ENCODE results near the gene CUX1.
"Not testable (repeated sequence)": the region's sequence is repeated elsewhere in the genome, so short reads cannot be mapped to it uniquely, and the experiment has no call there.

The CUX1 gene

DNA sequence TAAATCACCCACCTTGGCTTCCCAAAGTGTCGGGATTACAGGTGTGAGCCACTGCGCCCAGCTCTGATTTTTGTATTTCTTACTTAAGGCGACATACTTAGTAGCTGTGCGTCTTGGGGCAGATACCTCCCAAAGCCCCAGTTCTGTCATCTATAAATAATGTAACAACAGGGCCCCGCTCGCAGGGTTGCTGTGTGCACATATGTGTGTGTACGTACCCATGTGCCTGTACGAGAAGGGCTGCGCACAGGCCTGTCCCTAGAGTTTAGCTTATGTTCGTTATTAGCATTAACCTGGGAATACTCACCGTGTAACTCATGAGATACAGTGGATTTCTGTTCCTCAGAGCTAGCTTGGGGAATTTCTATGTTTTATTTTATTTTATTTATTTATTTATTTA lies 103.6 kb downstream of the CUX1 start:
- no peak overlapping the region for H3K4me3 ChIP-seq (replicated peaks in 1 of 2; ENCODE audit: low read depth in 2 of 2, low read length in 2 of 2)
- DNase-seq (ENCODE audit: low read depth in 2 of 2), result no peak
- TF ChIP-seq, protein P1, sequence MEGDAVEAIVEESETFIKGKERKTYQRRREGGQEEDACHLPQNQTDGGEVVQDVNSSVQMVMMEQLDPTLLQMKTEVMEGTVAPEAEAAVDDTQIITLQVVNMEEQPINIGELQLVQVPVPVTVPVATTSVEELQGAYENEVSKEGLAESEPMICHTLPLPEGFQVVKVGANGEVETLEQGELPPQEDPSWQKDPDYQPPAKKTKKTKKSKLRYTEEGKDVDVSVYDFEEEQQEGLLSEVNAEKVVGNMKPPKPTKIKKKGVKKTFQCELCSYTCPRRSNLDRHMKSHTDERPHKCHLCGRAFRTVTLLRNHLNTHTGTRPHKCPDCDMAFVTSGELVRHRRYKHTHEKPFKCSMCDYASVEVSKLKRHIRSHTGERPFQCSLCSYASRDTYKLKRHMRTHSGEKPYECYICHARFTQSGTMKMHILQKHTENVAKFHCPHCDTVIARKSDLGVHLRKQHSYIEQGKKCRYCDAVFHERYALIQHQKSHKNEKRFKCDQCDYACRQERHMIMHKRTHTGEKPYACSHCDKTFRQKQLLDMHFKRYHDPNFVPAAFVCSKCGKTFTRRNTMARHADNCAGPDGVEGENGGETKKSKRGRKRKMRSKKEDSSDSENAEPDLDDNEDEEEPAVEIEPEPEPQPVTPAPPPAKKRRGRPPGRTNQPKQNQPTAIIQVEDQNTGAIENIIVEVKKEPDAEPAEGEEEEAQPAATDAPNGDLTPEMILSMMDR (IDR thresholded peaks at IDR 0.05; ENCODE audit: low read depth, low read length), result no peak

GRCh38 chr7:101921546-101922489 lies 104.4 kb downstream of the CUX1 start:
- not testable (repeated sequence) for H3K4me3 ChIP-seq (replicated peaks in 1 of 2; ENCODE audit: low read depth in 2 of 2, low read length in 2 of 2)
- peak; percentile 39 to 71 for DNase-seq (ENCODE audit: low read depth in 2 of 2)

DNA sequence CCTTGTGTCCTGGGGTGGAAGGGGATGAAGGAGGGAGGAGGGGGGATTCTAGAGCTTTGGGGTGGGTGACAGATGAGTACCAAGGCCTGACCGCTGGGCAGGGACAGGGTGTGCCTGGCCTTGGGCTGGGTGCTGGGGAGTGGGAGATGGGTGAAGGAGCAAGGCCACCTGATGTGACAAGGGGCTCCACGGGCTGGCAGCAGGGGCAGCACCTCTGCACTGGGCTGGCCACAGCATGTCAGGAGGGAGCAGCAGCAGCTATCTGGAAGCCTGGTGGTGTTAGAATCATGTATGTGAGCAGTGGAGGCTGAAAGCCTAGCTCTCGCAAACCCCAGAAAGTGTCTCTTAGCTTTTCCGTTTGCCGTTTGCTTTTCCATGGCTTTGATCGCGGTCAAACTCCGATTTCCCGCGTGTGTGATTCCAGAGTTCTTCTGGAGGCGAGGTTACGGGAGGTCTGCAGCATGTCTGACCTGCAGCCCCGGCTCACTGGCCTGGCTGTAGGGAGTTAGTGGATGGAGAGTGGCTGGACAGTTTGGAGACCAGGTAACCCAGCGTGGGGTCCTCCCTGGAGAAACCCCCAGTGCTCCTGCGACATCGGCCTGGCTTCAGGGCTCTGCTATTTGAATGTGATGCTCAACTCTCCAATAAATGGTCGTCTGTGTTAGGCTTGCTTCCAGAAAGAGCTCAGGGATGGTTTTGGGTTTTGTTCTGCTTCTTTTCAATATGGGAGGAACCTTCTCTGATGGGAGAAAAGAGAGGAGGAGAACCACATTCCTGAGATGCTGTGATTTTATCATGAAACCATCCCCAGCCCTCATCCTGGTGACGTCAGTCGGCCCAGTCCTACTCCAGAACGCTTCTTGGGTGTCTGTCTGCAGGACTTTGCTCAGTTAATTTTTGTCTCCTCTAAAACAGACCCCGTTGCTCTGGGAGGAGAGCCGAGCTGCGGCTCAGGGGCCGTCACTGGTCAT lies 105.5 kb downstream of the CUX1 start:
- TF ChIP-seq, protein P1 (IDR thresholded peaks at IDR 0.05; ENCODE audit: low read depth, low read length), result no peak
- DNase-seq (ENCODE audit: low read depth in 2 of 2), result peak; percentile 52 to 58

DNA sequence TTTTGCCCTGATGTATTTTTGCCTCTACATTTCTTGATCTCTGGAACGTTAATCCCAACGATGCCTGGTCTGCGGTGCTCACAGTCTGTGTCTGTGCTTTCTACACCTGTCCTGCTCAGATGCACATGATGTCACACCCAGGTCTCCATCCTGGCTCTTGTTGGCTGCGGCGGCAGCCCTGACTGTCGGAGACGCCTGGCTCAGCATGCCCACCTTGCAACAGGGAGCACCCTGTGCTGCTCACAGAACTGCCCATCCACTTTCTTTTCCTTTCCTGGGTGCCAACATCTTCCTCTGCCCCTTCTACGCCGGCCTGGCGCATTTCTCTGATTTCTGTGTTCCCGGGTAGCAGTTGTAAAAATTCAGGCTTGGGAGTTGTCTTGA lies 106.2 kb downstream of the CUX1 start:
- no peak overlapping the region for H3K4me3 ChIP-seq (replicated peaks in 1 of 2; ENCODE audit: low read depth in 2 of 2, low read length in 2 of 2)
- DNase-seq (ENCODE audit: low read depth in 2 of 2), result no peak
- TF ChIP-seq, protein P1 (IDR thresholded peaks at IDR 0.05; ENCODE audit: low read depth, low read length), result no peak

More for the DNA sequence above, 105.5 kb downstream of the CUX1 start:
- H3K4me3 ChIP-seq (replicated peaks in 1 of 2; ENCODE audit: low read depth in 2 of 2, low read length in 2 of 2), result no peak overlapping the region

DNA sequence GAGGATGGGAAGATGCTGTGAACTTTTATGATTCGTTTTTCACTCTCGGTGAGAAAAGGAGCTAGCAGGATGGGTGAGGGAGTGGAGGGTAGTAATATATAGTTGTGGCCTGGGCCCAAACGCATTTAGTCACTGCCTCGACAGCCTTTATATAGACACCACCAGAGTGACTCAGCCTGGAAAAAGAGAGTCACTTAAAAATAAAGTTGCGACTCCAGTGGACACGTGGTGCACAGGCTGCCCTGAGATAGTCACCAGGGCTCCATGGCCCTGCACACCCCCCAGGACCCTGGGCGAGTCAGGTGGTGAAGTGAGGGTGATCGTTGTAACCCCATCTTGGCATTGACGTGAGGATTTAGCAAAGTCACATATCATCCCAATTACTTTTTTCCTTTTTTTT lies 106.7 kb downstream of the CUX1 start:
- TF ChIP-seq, protein P1 (IDR thresholded peaks at IDR 0.05; ENCODE audit: low read depth, low read length), result no peak
- H3K4me3 ChIP-seq (replicated peaks in 1 of 2; ENCODE audit: low read depth in 2 of 2, low read length in 2 of 2), result no peak overlapping the region
- DNase-seq (ENCODE audit: low read depth in 2 of 2), result peak; percentile 37 to 87

GRCh38 chr7:101926265-101926664 lies 108.8 kb downstream of the CUX1 start:
- no peak for DNase-seq (ENCODE audit: low read depth in 2 of 2)
- TF ChIP-seq, protein P1 (IDR thresholded peaks at IDR 0.05; ENCODE audit: low read depth, low read length), result no peak
- no peak overlapping the region for H3K4me3 ChIP-seq (replicated peaks in 1 of 2; ENCODE audit: low read depth in 2 of 2, low read length in 2 of 2)

DNA sequence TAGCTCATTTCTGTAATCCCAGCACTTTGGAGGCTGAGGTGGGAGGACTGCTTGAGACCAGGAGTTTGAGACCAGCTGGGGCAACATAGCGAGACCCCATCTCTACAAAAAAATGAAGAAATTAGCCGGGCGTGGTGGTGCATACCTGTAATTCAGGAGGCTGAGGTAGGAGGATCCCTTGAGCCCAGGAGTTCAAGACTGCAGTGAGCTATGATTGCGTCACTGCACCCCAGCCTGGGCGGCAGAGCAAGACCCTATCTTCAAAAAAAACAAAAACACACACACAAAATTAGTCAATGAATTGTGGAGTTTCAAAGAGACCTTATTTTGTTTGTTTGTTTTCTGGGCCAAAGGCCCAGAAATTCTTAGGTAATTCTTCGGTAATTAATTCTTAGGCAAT lies 110.0 kb downstream of the CUX1 start:
- no peak overlapping the region for H3K4me3 ChIP-seq (replicated peaks in 1 of 2; ENCODE audit: low read depth in 2 of 2, low read length in 2 of 2)
- TF ChIP-seq, protein P1 (IDR thresholded peaks at IDR 0.05; ENCODE audit: low read depth, low read length), result no peak
- DNase-seq (ENCODE audit: low read depth in 2 of 2), result no peak

Data from cardiac fibroblast (primary cell).